RWPE1 (cell line): ENCODE measurements around the gene CRACR2A.

ENCODE experiments used
- CTCF ChIA-PET: fragments of 350-600 bp; sonication (Branson Sonifier 250); formaldehyde crosslinking; extraction: SDS; loops from one replicate; lab custom pipeline; 2021; lab: Yijun Ruan, JAX
- POLR2A ChIA-PET: fragments of 400-600 bp; formaldehyde crosslinking; extraction: SDS; loops from one replicate; lab custom pipeline; 2020; ENCODE audit warnings: antibody characterized with exemption; ENCODE audit not compliant: low non-redundant PET; lab: Yijun Ruan, JAX
- DNase-seq: peaks from one replicate; pipeline ENCODE4 v3.0.0; 2012; ENCODE audit warnings: low spot score
- H3K27ac ChIP-seq: fragments of 450-650 bp; 2 replicates; pipeline ENCODE4 v1.5.1; 2017
- CTCF ChIP-seq: fragments of 450-650 bp; conservative IDR thresholded peaks from 2 replicates; pipeline ENCODE4 v1.5.1; 2017; ENCODE audit warnings: low read depth, mild to moderate bottlenecking

CRACR2A gene

GRCh38 chr12:3741882-3742672, 10.8 kb downstream of the CRACR2A start:
- ChIA-PET CTCF (interaction anchor here (1.2 kb wide), 1 partner anchor 23 kb away, joined by 4 read pairs; no protein-coding TSS in a partner anchor), POLR2A (no interaction called here)
- no peak overlapping the region for H3K27ac ChIP-seq
- no peak for DNase-seq
- TF ChIP-seq CTCF = no peak

GRCh38 chr12:3740480-3741231, 12.3 kb downstream of the CRACR2A start:
- ChIA-PET POLR2A (no interaction called here), CTCF (interaction anchor here (0.6 to 1.2 kb wide), 2 partner anchors 24 to 441 kb away, joined by 3 to 4 read pairs; no protein-coding TSS in a partner anchor)
- no peak for TF ChIP-seq CTCF
- no peak overlapping the region for H3K27ac ChIP-seq
- DNase-seq = no peak

GRCh38 chr12:3735432-3735831, 17.5 kb downstream of the CRACR2A start:
- POLR2A ChIA-PET = no interaction called here
- no peak for TF ChIP-seq CTCF
- DNase-seq = no peak
- CTCF ChIA-PET = no interaction called here
- no peak overlapping the region for H3K27ac ChIP-seq

GRCh38 chr12:3732901-3733300, 20.0 kb downstream of the CRACR2A start:
- no peak for DNase-seq
- H3K27ac ChIP-seq = no peak overlapping the region
- no peak for TF ChIP-seq CTCF
- ChIA-PET CTCF (interaction anchor here (0.7 kb wide), 1 partner anchor 42 kb away, joined by 3 read pairs; no protein-coding TSS in a partner anchor), POLR2A (no interaction called here)

GRCh38 chr12:3730111-3730510, 22.8 kb downstream of the CRACR2A start:
- POLR2A ChIA-PET = no interaction called here
- CTCF ChIA-PET = no interaction called here
- DNase-seq = no peak
- TF ChIP-seq CTCF = no peak
- H3K27ac ChIP-seq = no peak overlapping the region

- no peak for TF ChIP-seq CTCF
- H3K27ac ChIP-seq = no peak overlapping the region
- POLR2A ChIA-PET = no interaction called here
- no peak for DNase-seq
- CTCF ChIA-PET = interaction anchor here (0.7 kb wide), 1 partner anchor 482 kb away, joined by 4 read pairs; no protein-coding TSS in a partner anchor
Observed at GRCh38 chr12:3728686-3729085, 24.2 kb downstream of the CRACR2A start.
